Neural cell (in vitro differentiated cells): ENCODE data around the gene RNU5D-1. TPM values are rescaled to one million over a fixed set of nuclear protein-coding genes. Genes with fewer than 3 reads are reported as not detected.

Experiments
- H2AFZ ChIP-seq: fragments of 200-600, 300-800 bp; sonication (generic), shearing (Covaris generic); 2 replicates; pipeline ENCODE4 v1.6.0; 2014; ENCODE audit warnings: low read depth, mild to moderate bottlenecking, antibody characterized with exemption, low read length, moderate library complexity
- H3F3A ChIP-seq: fragments of 200-600 bp; shearing (Covaris generic); 2 replicates; pipeline ENCODE4 v1.6.1; 2016; ENCODE audit warnings: mild to moderate bottlenecking, moderate library complexity, mixed read lengths, antibody characterized with exemption, low read length; ENCODE audit not compliant: insufficient read depth, poor library complexity, severe bottlenecking
- H3K27ac ChIP-seq: fragments of 200-600, 300-800 bp; sonication (generic), shearing (Covaris generic); 2 replicates; pipeline ENCODE4 v1.5.1; 2014; ENCODE audit warnings: mild to moderate bottlenecking, low read length, moderate library complexity
- H3K27me3 ChIP-seq: fragments of 300-800, 200-600 bp; sonication (generic), shearing (Covaris generic); 2 replicates; pipeline ENCODE4 v1.6.0; 2014; ENCODE audit warnings: mild to moderate bottlenecking, low read depth, low read length, moderate library complexity; ENCODE audit not compliant: insufficient read depth
- H3K36me3 ChIP-seq: fragments of 300-800, 200-600 bp; sonication (generic), shearing (Covaris generic); 2 replicates; pipeline ENCODE4 v1.5.1; 2014; ENCODE audit warnings: mild to moderate bottlenecking, antibody characterized with exemption, low read length, moderate library complexity; ENCODE audit not compliant: insufficient read depth
- H3K4me2 ChIP-seq: fragments of 300-800, 200-600 bp; sonication (generic), shearing (Covaris generic); 2 replicates; pipeline ENCODE4 v1.6.0; 2014; ENCODE audit warnings: mild to moderate bottlenecking, low read length
- H3K4me3 ChIP-seq: fragments of 300-800, 200-600 bp; sonication (generic), shearing (Covaris generic); 2 replicates; pipeline ENCODE4 v1.5.1; 2014; ENCODE audit warnings: mild to moderate bottlenecking, low read length, moderate library complexity
- H3K79me2 ChIP-seq: fragments of 200-600 bp; shearing (Covaris generic); replicated peaks from 2 replicates; pipeline ENCODE4 v1.6.0; 2014; ENCODE audit warnings: mild to moderate bottlenecking, low read length, moderate library complexity; ENCODE audit not compliant: insufficient read depth
- H3K9ac ChIP-seq: fragments of 300-800, 200-600 bp; sonication (generic), shearing (Covaris generic); 2 replicates; pipeline ENCODE4 v1.6.1; 2016; ENCODE audit warnings: mild to moderate bottlenecking, low read length, mixed read lengths
- H3K9me2 ChIP-seq: fragments of 200-600 bp; shearing (Covaris generic); 2 replicates; pipeline ENCODE4 v1.6.1; 2016; ENCODE audit warnings: mild to moderate bottlenecking, low read length, mixed read lengths; ENCODE audit not compliant: insufficient read depth
- H3K9me3 ChIP-seq: fragments of 200-600, 300-800 bp; sonication (generic), shearing (Covaris generic); 2 replicates; pipeline ENCODE4 v1.6.1; 2016; ENCODE audit warnings: mild to moderate bottlenecking, mixed run types, low read length, moderate library complexity, mixed read lengths
- H4K20me1 ChIP-seq: fragments of 200-600 bp; shearing (Covaris generic); 2 replicates; pipeline ENCODE4 v1.6.1; 2016; ENCODE audit warnings: mild to moderate bottlenecking, mixed run types; ENCODE audit not compliant: insufficient read depth
- CTCF ChIP-seq: fragments of 450-650 bp; IDR thresholded peaks from 2 replicates; pipeline ENCODE4 v1.5.1; 2014; ENCODE audit warnings: antibody characterized with exemption, mild to moderate bottlenecking, moderate library complexity; ENCODE audit not compliant: poor library complexity, severe bottlenecking
- EP300 ChIP-seq: fragments of 450-650 bp; conservative IDR thresholded peaks from 2 replicates; pipeline ENCODE4 v1.6.1; 2014; ENCODE audit warnings: antibody characterized with exemption, mild to moderate bottlenecking, moderate library complexity; ENCODE audit not compliant: poor library complexity, severe bottlenecking
- EZH2 ChIP-seq: fragments of 200-600, 300-800 bp; shearing (Covaris generic), sonication (generic); IDR thresholded peaks from 2 replicates; pipeline ENCODE4 v1.6.1; 2014; ENCODE audit warnings: antibody characterized with exemption, low read length, borderline replicate concordance, mild to moderate bottlenecking; ENCODE audit not compliant: insufficient read depth, poor library complexity, severe bottlenecking
- MXI1 ChIP-seq: fragments of 450-650 bp; conservative IDR thresholded peaks from 2 replicates; pipeline ENCODE4 v1.6.1; 2014; ENCODE audit warnings: antibody characterized with exemption, mild to moderate bottlenecking; ENCODE audit not compliant: poor library complexity, severe bottlenecking
- POLR2AphosphoS5 ChIP-seq: IDR thresholded peaks from 2 replicates; pipeline ENCODE4 v1.6.1; 2012
- RAD21 ChIP-seq: fragments of 450-650 bp; conservative IDR thresholded peaks from 2 replicates; pipeline ENCODE4 v1.6.1; 2014; ENCODE audit warnings: antibody characterized with exemption, mild to moderate bottlenecking, moderate library complexity
- REST ChIP-seq: IDR thresholded peaks from 2 replicates; pipeline ENCODE4 v1.6.1; 2012; ENCODE audit warnings: borderline replicate concordance
- SMC3 ChIP-seq: fragments of 450-650 bp; conservative IDR thresholded peaks from 2 replicates; pipeline ENCODE4 v1.6.1; 2014; ENCODE audit warnings: antibody characterized with exemption, mild to moderate bottlenecking, moderate library complexity; ENCODE audit not compliant: poor library complexity
- TAF1 ChIP-seq: IDR thresholded peaks from 2 replicates; pipeline ENCODE4 v1.6.1; 2012; ENCODE audit warnings: low read depth
- polyA plus RNA-seq: library from polyadenylated mRNA; depleted of rRNA; stranded (reverse); fragments of >200 nt; gene quantifications from 2 replicates; pipeline ENCODE4 v1.2.3, GENCODE V29; 2014

The RNU5D-1 gene
- polyA plus RNA-seq, 1 donor from 2014 or later: not detected

- Histone ChIP-seq H3K9me3 (no peaks in the 10 kb centered on the region), H3K27me3 (no peaks in the 10 kb centered on the region), H3K4me2 (no peak overlapping the region), H3K9me2 (no peaks in the 10 kb centered on the region), H3K36me3 (no peaks in the 10 kb centered on the region), H3F3A (no peaks in the 10 kb centered on the region), H3K79me2 (no peaks in the 10 kb centered on the region), H3K4me3 (no peak overlapping the region), H2AFZ (no peak overlapping the region), H4K20me1 (no peaks in the 10 kb centered on the region), H3K9ac (no peak overlapping the region), H3K27ac (no peak overlapping the region)
- TF ChIP-seq SMC3 (no peak), EZH2 (no peak), TAF1 (no peak), CTCF (no peak), EP300 (no peak), REST (no peak), MXI1 (no peak), RAD21 (no peak), POLR2AphosphoS5 (no peak)
These were observed 22.8 kb downstream of the RNU5D-1 start for GRCh38 chr1:44707959-44708831.

GRCh38 chr1:44707112-44707881 lies 23.7 kb downstream of the RNU5D-1 start:
- no peak overlapping the region for H3K9ac ChIP-seq
- no peaks in the 10 kb centered on the region for H3K79me2 ChIP-seq
- no peaks in the 10 kb centered on the region for H3K9me3 ChIP-seq
- H4K20me1 ChIP-seq: no peaks in the 10 kb centered on the region
- H3K4me3 ChIP-seq: no peak overlapping the region
- H3K27ac ChIP-seq: no peak overlapping the region
- H3K4me2 ChIP-seq: no peak overlapping the region
- H2AFZ ChIP-seq: no peak overlapping the region
- TF ChIP-seq MXI1 (no peak), TAF1 (no peak), EZH2 (no peak), EP300 (no peak), POLR2AphosphoS5 (no peak), REST (no peak), CTCF (no peak), SMC3 (no peak), RAD21 (no peak)
- H3F3A ChIP-seq: no peaks in the 10 kb centered on the region
- no peaks in the 10 kb centered on the region for H3K27me3 ChIP-seq
- H3K9me2 ChIP-seq: no peaks in the 10 kb centered on the region
- no peaks in the 10 kb centered on the region for H3K36me3 ChIP-seq
